H9 (cell line): ENCODE results near the gene HTT-AS. TPM values are rescaled to one million over a fixed set of nuclear protein-coding genes. Genes with fewer than 3 reads are reported as not detected.

ENCODE experiments used
- DNase-seq: peaks from one replicate; pipeline ENCODE4 v3.0.0-alpha.2; 2017
- H2AFZ ChIP-seq: one replicate; pipeline ENCODE4 v1.6.1; 2013; ENCODE audit warnings: mild to moderate bottlenecking, low read length, control low read depth, moderate library complexity
- H2AK5ac ChIP-seq: 2 replicates; pipeline ENCODE4 v1.6.1; 2013; ENCODE audit warnings: low read length, control low read depth, mixed read lengths; ENCODE audit not compliant: insufficient read length
- H2BK120ac ChIP-seq: one replicate; pipeline ENCODE4 v1.6.1; 2013; ENCODE audit warnings: low read depth, mild to moderate bottlenecking, low read length, control low read depth, inconsistent platforms; ENCODE audit not compliant: poor library complexity, severe bottlenecking
- H2BK12ac ChIP-seq: 2 replicates; pipeline ENCODE4 v1.6.1; 2013; ENCODE audit warnings: low read length, control low read depth, mixed read lengths, low read depth; ENCODE audit not compliant: insufficient read length
- H2BK15ac ChIP-seq: 2 replicates; pipeline ENCODE4 v1.6.1; 2013; ENCODE audit warnings: low read depth, low read length, control low read depth
- H2BK20ac ChIP-seq: one replicate; pipeline ENCODE4 v1.6.1; 2013; ENCODE audit warnings: low read depth, mild to moderate bottlenecking, low read length, control low read depth, inconsistent platforms; ENCODE audit not compliant: poor library complexity, severe bottlenecking
- H2BK5ac ChIP-seq: 2 replicates; pipeline ENCODE4 v1.6.1; 2013; ENCODE audit warnings: low read length, control low read depth, mixed read lengths; ENCODE audit not compliant: insufficient read length
- H3K14ac ChIP-seq: 2 replicates; pipeline ENCODE4 v1.6.1; 2013; ENCODE audit warnings: low read length, control low read depth; ENCODE audit not compliant: insufficient read depth
- H3K18ac ChIP-seq: 2 replicates; pipeline ENCODE4 v1.6.1; 2013; ENCODE audit warnings: low read depth, mild to moderate bottlenecking, mixed read lengths, low read length, control low read depth; ENCODE audit not compliant: insufficient read length
- H3K23ac ChIP-seq: 2 replicates; pipeline ENCODE4 v1.6.1; 2013; ENCODE audit warnings: low read length, control low read depth, mixed read lengths, low read depth; ENCODE audit not compliant: insufficient read length
- H3K23me2 ChIP-seq: 2 replicates; pipeline ENCODE4 v1.6.1; 2013; ENCODE audit warnings: low read depth, mild to moderate bottlenecking, mixed read lengths, low read length, control low read depth; ENCODE audit not compliant: insufficient read length, poor library complexity, severe bottlenecking
- H3K27ac ChIP-seq: 2 replicates; pipeline ENCODE4 v1.5.1; 2013; ENCODE audit warnings: low read length, control low read depth, mixed read lengths, low read depth; ENCODE audit not compliant: insufficient read length
- H3K27me3 ChIP-seq: 2 replicates; pipeline ENCODE4 v1.6.1; 2013; ENCODE audit warnings: low read length, control low read depth, inconsistent platforms; ENCODE audit not compliant: insufficient read depth
- H3K4ac ChIP-seq: 2 replicates; pipeline ENCODE4 v1.6.1; 2013; ENCODE audit warnings: low read depth, mild to moderate bottlenecking, control low read depth, inconsistent platforms, low read length, moderate library complexity
- H3K4me1 ChIP-seq: 2 replicates; pipeline ENCODE4 v1.6.1; 2013; ENCODE audit warnings: low read length, control low read depth, inconsistent platforms; ENCODE audit not compliant: insufficient read depth
- H3K4me2 ChIP-seq: 2 replicates; pipeline ENCODE4 v1.6.1; 2013; ENCODE audit warnings: low read length, control low read depth, mixed read lengths; ENCODE audit not compliant: insufficient read length, insufficient read depth
- H3K56ac ChIP-seq: 2 replicates; pipeline ENCODE4 v1.6.1; 2013; ENCODE audit warnings: low read depth, mild to moderate bottlenecking, mixed read lengths, low read length, control low read depth; ENCODE audit not compliant: insufficient read length
- H3K79me1 ChIP-seq: 2 replicates; pipeline ENCODE4 v1.6.1; 2013; ENCODE audit warnings: low read depth, mild to moderate bottlenecking, moderate library complexity, low read length, control low read depth, inconsistent platforms; ENCODE audit not compliant: insufficient read depth, poor library complexity, severe bottlenecking
- H3K79me2 ChIP-seq: 2 replicates; pipeline ENCODE4 v1.6.1; 2013; ENCODE audit warnings: low read length, control low read depth, inconsistent platforms; ENCODE audit not compliant: insufficient read depth
- H3K9ac ChIP-seq: 2 replicates; pipeline ENCODE4 v1.6.1; 2013; ENCODE audit warnings: low read length, control low read depth, mixed read lengths; ENCODE audit not compliant: insufficient read length; ENCODE audit errors: extremely low read depth
- H3K9me3 ChIP-seq: one replicate; pipeline ENCODE4 v1.6.1; 2013; ENCODE audit warnings: low read depth, low read length, inconsistent platforms; ENCODE audit not compliant: control insufficient read depth
- H3T11ph ChIP-seq: one replicate; pipeline ENCODE4 v1.6.1; 2013; ENCODE audit warnings: mild to moderate bottlenecking, low read length, control low read depth, inconsistent platforms
- H4K20me1 ChIP-seq: one replicate; pipeline ENCODE4 v1.6.1; 2013; ENCODE audit not compliant: control insufficient read depth, insufficient read length, insufficient read depth
- H4K5ac ChIP-seq: 2 replicates; pipeline ENCODE4 v1.6.1; 2013; ENCODE audit warnings: low read depth, mild to moderate bottlenecking, mixed read lengths, low read length, control low read depth; ENCODE audit not compliant: insufficient read length
- H4K8ac ChIP-seq: replicated peaks from 2 replicates; pipeline ENCODE4 v1.6.1; 2013; ENCODE audit warnings: low read length, control low read depth, mixed read lengths, low read depth; ENCODE audit not compliant: insufficient read length
- H4K91ac ChIP-seq: 2 replicates; pipeline ENCODE4 v1.6.1; 2013; ENCODE audit warnings: low read depth, mild to moderate bottlenecking, moderate library complexity, mixed read lengths, low read length, control low read depth; ENCODE audit not compliant: insufficient read length
- H3K27ac Mint-ChIP-seq, 3 experiments: 2 replicates in 2 of 3; 3 replicates in 1 of 3; pipeline ENCODE4 v1.8.0; 2020 to 2021; ENCODE audit warnings: mixed read lengths in 3 of 3, mild to moderate bottlenecking in 1 of 3, moderate library complexity in 1 of 3
- H3K27me3 Mint-ChIP-seq: 2 replicates; pipeline ENCODE4 v1.8.0; 2021; ENCODE audit warnings: low read depth, mild to moderate bottlenecking, moderate library complexity, mixed read lengths
- H3K36me3 Mint-ChIP-seq, 3 experiments: 2 replicates in 2 of 3; 3 replicates in 1 of 3; pipeline ENCODE4 v1.8.0; 2020 to 2021; ENCODE audit warnings: low read depth in 3 of 3, mixed read lengths in 3 of 3; ENCODE audit not compliant: insufficient read depth in 1 of 3
- H3K4me1 Mint-ChIP-seq, 2 experiments: 2 replicates each; pipeline ENCODE4 v1.8.0; 2020; ENCODE audit warnings: mixed read lengths in 2 of 2
- H3K4me3 Mint-ChIP-seq, 2 experiments: 2 replicates in 1 of 2; 3 replicates in 1 of 2; pipeline ENCODE4 v1.8.0; 2020 to 2021; ENCODE audit warnings: mild to moderate bottlenecking in 2 of 2, mixed read lengths in 2 of 2, moderate library complexity in 1 of 2
- H3K9me3 Mint-ChIP-seq, 2 experiments: 2 replicates in 1 of 2; 3 replicates in 1 of 2; pipeline ENCODE4 v1.8.0; 2020; ENCODE audit warnings: mild to moderate bottlenecking in 2 of 2, mixed read lengths in 2 of 2, moderate library complexity in 1 of 2
- CTCF ChIP-seq: fragments of 200-600 bp; sonication (generic); conservative IDR thresholded peaks from 3 replicates; pipeline ENCODE4 v1.8.0; 2021; ENCODE audit warnings: antibody characterized with exemption, mild to moderate bottlenecking
- WGBS: extraction: QIAGEN DNeasy Blood & Tissue Kit; methylation state at CpG from one replicate; pipeline ENCODE4 v1.1.7; 2013; ENCODE audit warnings: missing lambda C conversion rate, low lambda C conversion rate, mixed read lengths; ENCODE audit not compliant: insufficient read length; ENCODE audit errors: extremely low coverage; 5-methylcytosine and 5-hydroxymethylcytosine counted together
- long read RNA-seq: library from polyadenylated mRNA; unstranded; transcript quantifications from one replicate; pipeline ENCODE4 v2.0.0, GENCODE V29; 2020
- total RNA-seq: library from RNA; stranded (reverse); gene quantifications from 2 replicates; pipeline ENCODE4 v1.2.1, GENCODE V29; 2021

The HTT-AS gene
- total RNA-seq = not detected in 2 replicates
- long read RNA-seq, partial matches to known transcripts = 0 of 1 reads
- long read RNA-seq, other reads (novel, unspliced or antisense) = 1 of 1 reads

GRCh38 chr4:3074078-3074845 is at the start of gene HTT-AS, which contains the start of gene HTT:
HTT-AS (minus strand) TSS chr4:3074538.
HTT (plus strand) TSS chr4:3074681; CDS start chr4:3074826, 145 bp downstream.
- no peak within 1 kb of the TSS for H3K4ac ChIP-seq
- H2BK120ac ChIP-seq = peak within 1 kb of the TSS; percentile 24
- Mint-ChIP-seq H3K27ac (peak within 1 kb of the TSS; percentile 97 to 99 (median 98)), H3K9me3 (no peaks in the 10 kb centered on the region), H3K4me3 (peak within 1 kb of the TSS; percentile 92 to 96), H3K27me3 (peaks cover 3% of the 10 kb centered on the region; the same call in 1 of the 2 replicates), H3K4me1 (peaks cover 14 to 18% of the 10 kb centered on the region in 2 experiments), H3K36me3 (no peaks in the 10 kb centered on the region; a peak in 3 of 7 replicates)
- H3K79me2 ChIP-seq = peaks cover 19% of the 10 kb centered on the region; the same call in 1 of the 2 replicates
- H3T11ph ChIP-seq = no peak within 1 kb of the TSS
- no peak within 1 kb of the TSS for H4K5ac ChIP-seq
- no peaks in the 10 kb centered on the region for H3K27me3 ChIP-seq
- H4K8ac ChIP-seq = no peak within 1 kb of the TSS
- H2BK12ac ChIP-seq = no peak within 1 kb of the TSS
- peak; percentile 94 for DNase-seq
- H3K23ac ChIP-seq = no peak within 1 kb of the TSS
- H4K20me1 ChIP-seq = peaks cover 2% of the 10 kb centered on the region
- peaks cover 9% of the 10 kb centered on the region for H3K79me1 ChIP-seq
- peaks cover 8% of the 10 kb centered on the region for H3K23me2 ChIP-seq
- no peak within 1 kb of the TSS for H3K27ac ChIP-seq
- peak within 1 kb of the TSS; percentile 73 for H3K14ac ChIP-seq
- no CpG with 5 or more reads among the region's 81 CpGs for WGBS
- H2BK20ac ChIP-seq = no peak within 1 kb of the TSS
- peak within 1 kb of the TSS; percentile 73 for H3K9ac ChIP-seq
- H2AK5ac ChIP-seq = no peak within 1 kb of the TSS
- H3K4me1 ChIP-seq = no peaks in the 10 kb centered on the region; the same call in 1 of the 2 replicates
- H3K18ac ChIP-seq = peak within 1 kb of the TSS; percentile 59
- no peak within 1 kb of the TSS for H2AFZ ChIP-seq
- H4K91ac ChIP-seq = no peak within 1 kb of the TSS
- peak within 1 kb of the TSS; percentile 97 for H3K4me2 ChIP-seq
- H2BK5ac ChIP-seq = peak within 1 kb of the TSS; percentile 64
- H3K56ac ChIP-seq = no peak within 1 kb of the TSS
- TF ChIP-seq CTCF = no peak
- no peaks in the 10 kb centered on the region for H3K9me3 ChIP-seq
- no peak within 1 kb of the TSS; the same call in 1 of the 2 replicates for H2BK15ac ChIP-seq
